Keratinocyte (primary cell): ENCODE measurements around the gene DOP1B.

Source experiments
- CTCF ChIP-seq, 3 experiments: IDR thresholded peaks in 1 of 3; conservative IDR thresholded peaks in 1 of 3; optimal IDR thresholded peaks in 1 of 3; 2 replicates in 2 of 3; 3 replicates in 1 of 3; pipeline versions ENCODE3 to v1.5.1; 2011; ENCODE audit warnings: low read length in 3 of 3, mild to moderate bottlenecking in 3 of 3, moderate library complexity in 2 of 3, control low read depth in 1 of 3, inconsistent platforms in 1 of 3; ENCODE audit not compliant: insufficient read depth in 2 of 3; ENCODE audit errors: extremely low read depth in 1 of 3
- EZH2 ChIP-seq: IDR thresholded peaks from one replicate; pipeline ENCODE4 v1.6.1; 2012; ENCODE audit warnings: inconsistent platforms, mild to moderate bottlenecking, low read length, moderate library complexity

- TF ChIP-seq EZH2 (no peak), CTCF (optimal IDR thresholded peaks at IDR 0.05 in 1 of 3, IDR thresholded peaks at IDR 0.05 in 1 of 3, conservative IDR thresholded peaks at IDR 0.05 in 1 of 3; ENCODE audit: extremely low read depth in 1 of 3, insufficient read depth in 2 of 3, low read length in 3 of 3) (no peak)
These were observed 14.2 kb downstream of the DOP1B start for GRCh38 chr21:36170823-36171222.
